Upper lobe of right lung (tissue), 1 donor: ENCODE measurements around the gene KLHL40. TPM values are rescaled to one million over a fixed set of nuclear protein-coding genes. Genes with fewer than 3 reads are reported as not detected.

Experiments
- ATAC-seq: fragments of 200-7000 bp; cut with Tn5 transposase; one replicate; pipeline ENCODE4 v1.9.1; 2020; ENCODE audit warnings: mild to moderate bottlenecking, moderate library complexity
- DNase-seq: peaks from one replicate; pipeline ENCODE4 v3.0.0-alpha.2; 2020
- H3K27ac ChIP-seq: fragments of 200-600 bp; one replicate; pipeline ENCODE4 v1.8.0; 2022
- H3K27me3 ChIP-seq: fragments of 200-600 bp; one replicate; pipeline ENCODE4 v1.8.0; 2022; ENCODE audit warnings: mild to moderate bottlenecking
- H3K36me3 ChIP-seq: fragments of 200-600 bp; one replicate; pipeline ENCODE4 v1.8.0; 2022
- H3K4me1 ChIP-seq: fragments of 200-600 bp; one replicate; pipeline ENCODE4 v1.8.0; 2022
- H3K4me3 ChIP-seq: fragments of 200-600 bp; one replicate; pipeline ENCODE4 v1.8.0; 2022; ENCODE audit warnings: mild to moderate bottlenecking
- H3K9me3 ChIP-seq: fragments of 200-600 bp; one replicate; pipeline ENCODE4 v1.8.0; 2022
- intact Hi-C: fragments of 100-400 bp; cut with DNase I; formaldehyde crosslinking; loops from one replicate; pipeline ENCODE4 v1.11.0; 2022
- total RNA-seq: library from RNA; stranded (reverse); fragmentation: NEBNext Ultra II Directional; extraction: Animal tissue kit (Norgen Biotek cat#: 25700); gene quantifications from one replicate; pipeline ENCODE4 v1.2.1, GENCODE V29; 2021
- TF ChIP-seq, protein P1 (sequence below): fragments of 200-600 bp; IDR thresholded peaks from one replicate; pipeline ENCODE4 v1.8.0; 2022; ENCODE audit warnings: antibody characterized with exemption
- donor health status: DM: no; HTN: yes; CAD: no; lungs with severe emphysema.

KLHL40 gene
- total RNA-seq, 1 donor from 2014 or later, result not detected

DNA sequence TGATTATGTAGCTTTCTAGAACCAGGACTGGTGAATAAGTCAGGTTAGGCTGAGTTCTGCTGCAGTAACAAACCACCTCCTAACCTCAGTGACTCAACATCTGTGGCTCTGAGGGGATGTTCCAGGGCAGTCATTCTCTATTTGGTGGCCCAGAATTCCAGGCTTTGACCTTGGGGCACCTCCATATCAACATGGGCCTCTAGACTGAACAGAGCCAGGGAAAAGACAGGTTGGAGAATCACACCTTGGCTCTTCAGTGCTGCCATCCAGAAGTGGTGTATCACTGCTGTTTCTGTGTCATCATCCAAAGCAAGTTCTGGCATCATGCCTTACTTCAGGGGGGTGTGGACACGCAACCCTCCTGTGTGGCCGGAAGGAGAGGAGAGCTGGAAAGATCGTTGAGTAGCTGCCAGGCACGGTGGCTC is 16.5 kb upstream of the KLHL40 start:
- ATAC-seq, result no peak
- Histone ChIP-seq H3K27me3 (no peaks in the 10 kb centered on the region), H3K27ac (no peak overlapping the region), H3K9me3 (no peaks in the 10 kb centered on the region), H3K4me3 (no peak overlapping the region), H3K36me3 (no peaks in the 10 kb centered on the region), H3K4me1 (peaks cover 8% of the 10 kb centered on the region)
- TF ChIP-seq, protein P1, sequence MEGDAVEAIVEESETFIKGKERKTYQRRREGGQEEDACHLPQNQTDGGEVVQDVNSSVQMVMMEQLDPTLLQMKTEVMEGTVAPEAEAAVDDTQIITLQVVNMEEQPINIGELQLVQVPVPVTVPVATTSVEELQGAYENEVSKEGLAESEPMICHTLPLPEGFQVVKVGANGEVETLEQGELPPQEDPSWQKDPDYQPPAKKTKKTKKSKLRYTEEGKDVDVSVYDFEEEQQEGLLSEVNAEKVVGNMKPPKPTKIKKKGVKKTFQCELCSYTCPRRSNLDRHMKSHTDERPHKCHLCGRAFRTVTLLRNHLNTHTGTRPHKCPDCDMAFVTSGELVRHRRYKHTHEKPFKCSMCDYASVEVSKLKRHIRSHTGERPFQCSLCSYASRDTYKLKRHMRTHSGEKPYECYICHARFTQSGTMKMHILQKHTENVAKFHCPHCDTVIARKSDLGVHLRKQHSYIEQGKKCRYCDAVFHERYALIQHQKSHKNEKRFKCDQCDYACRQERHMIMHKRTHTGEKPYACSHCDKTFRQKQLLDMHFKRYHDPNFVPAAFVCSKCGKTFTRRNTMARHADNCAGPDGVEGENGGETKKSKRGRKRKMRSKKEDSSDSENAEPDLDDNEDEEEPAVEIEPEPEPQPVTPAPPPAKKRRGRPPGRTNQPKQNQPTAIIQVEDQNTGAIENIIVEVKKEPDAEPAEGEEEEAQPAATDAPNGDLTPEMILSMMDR, result no peak
- no peak for DNase-seq
- intact Hi-C loops, result no loop called here

DNA sequence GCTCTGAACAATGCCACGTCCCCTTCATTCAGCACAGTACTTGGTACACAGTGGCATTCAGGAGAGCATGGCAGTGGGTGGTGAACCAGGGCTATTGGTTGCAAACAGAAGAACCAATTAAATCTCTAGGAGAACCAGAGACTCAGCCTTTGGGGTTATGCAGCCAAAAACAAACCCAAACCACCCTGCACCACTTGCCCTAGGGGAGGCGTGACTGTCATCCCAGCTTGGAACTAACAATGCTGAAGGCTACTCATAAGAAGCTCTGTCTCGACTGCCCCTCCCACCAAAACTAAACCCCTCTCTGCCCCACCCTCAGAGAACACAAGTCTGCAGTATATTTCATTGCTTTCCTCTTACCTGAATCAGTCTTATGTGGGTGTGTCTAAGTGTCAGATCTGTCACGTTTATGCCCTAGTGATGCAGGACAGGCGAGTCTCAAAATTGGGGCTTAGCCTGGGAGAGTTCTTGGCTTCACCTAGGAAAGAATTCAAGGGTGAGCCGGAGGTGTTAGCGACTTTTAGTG is 15.2 kb upstream of the KLHL40 start:
- H3K9me3 ChIP-seq, result no peaks in the 10 kb centered on the region
- H3K27ac ChIP-seq, result no peak overlapping the region
- no peaks in the 10 kb centered on the region for H3K27me3 ChIP-seq
- no peaks in the 10 kb centered on the region for H3K36me3 ChIP-seq
- no peak for DNase-seq
- no peak for ATAC-seq
- TF ChIP-seq, protein P1, result no peak
- intact Hi-C loops, result no loop called here
- H3K4me1 ChIP-seq, result peaks cover 8% of the 10 kb centered on the region
- no peak overlapping the region for H3K4me3 ChIP-seq

DNA sequence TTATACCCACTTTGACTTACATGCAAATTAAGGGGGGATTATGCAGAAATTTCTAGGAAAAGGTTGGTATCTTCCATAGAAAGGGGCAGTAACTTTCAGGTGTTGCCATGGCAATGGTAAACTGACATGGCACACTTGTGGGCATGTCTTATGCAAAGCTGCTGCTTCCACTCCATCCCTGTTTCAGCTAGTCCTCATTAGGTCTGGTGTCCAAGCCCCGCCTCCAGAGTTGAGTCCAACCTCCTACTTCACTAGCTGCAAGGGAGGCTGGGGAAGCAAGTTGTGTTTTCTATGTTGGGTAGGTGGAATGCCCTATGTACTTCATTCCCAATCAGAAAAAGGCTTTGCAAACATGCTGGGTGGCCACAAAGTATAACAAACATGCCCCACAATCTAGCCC is 14.7 kb upstream of the KLHL40 start:
- Histone ChIP-seq H3K4me1 (peaks cover 8% of the 10 kb centered on the region), H3K36me3 (no peaks in the 10 kb centered on the region), H3K4me3 (no peak overlapping the region), H3K27me3 (no peaks in the 10 kb centered on the region), H3K27ac (no peak overlapping the region), H3K9me3 (no peaks in the 10 kb centered on the region)
- DNase-seq (no peak), ATAC-seq (no peak)
- intact Hi-C loops, result no loop called here
- TF ChIP-seq, protein P1, result no peak

DNA sequence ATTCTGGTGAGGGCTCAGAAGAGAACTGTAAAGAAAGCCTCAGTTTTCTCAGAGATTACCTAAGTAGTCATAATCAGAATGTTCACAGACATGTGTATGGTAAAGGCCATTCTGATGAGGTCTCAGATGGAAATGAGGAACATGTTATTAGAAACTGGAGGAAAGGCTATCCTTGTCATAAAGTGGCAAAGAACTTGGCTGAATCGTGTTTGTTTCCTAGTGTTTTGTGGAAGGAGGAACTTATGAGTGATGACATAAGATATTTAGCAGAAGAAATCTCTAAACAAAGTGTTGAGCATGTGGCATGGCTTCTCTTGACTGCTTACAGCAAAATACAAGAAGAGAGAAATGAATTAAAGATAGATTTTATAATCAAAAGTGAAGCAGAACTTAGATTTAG is 12.8 kb upstream of the KLHL40 start:
- Histone ChIP-seq H3K4me1 (peaks cover 3% of the 10 kb centered on the region), H3K36me3 (no peaks in the 10 kb centered on the region), H3K27me3 (no peaks in the 10 kb centered on the region), H3K9me3 (no peaks in the 10 kb centered on the region), H3K27ac (no peak overlapping the region), H3K4me3 (no peak overlapping the region)
- no peak for DNase-seq
- intact Hi-C loops, result no loop called here
- TF ChIP-seq, protein P1, result no peak
- peak; percentile 57 for ATAC-seq

DNA sequence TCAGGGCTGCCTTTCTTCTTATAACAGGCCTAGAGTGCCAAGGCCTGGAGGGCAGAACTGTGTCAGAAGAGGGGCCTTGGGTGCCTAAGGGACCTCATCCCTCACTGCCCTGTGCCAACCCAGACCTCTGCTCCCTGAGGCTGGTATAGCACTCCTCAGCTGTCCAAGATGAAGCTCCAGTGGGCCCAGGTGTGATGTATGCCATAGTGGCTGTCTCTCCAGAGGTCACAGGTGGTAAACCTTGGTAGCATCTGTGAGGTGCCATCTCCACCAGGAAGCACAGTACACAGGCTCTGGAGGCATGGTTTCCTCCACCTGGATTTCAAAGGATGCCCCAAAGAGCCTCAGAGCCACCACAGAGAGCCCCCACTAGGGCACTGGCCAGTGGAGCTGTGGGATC is 12.3 kb upstream of the KLHL40 start:
- ATAC-seq, result no peak
- H3K4me1 ChIP-seq, result no peaks in the 10 kb centered on the region
- H3K27ac ChIP-seq, result no peak overlapping the region
- no peaks in the 10 kb centered on the region for H3K36me3 ChIP-seq
- TF ChIP-seq, protein P1, result no peak
- H3K27me3 ChIP-seq, result no peaks in the 10 kb centered on the region
- H3K4me3 ChIP-seq, result no peak overlapping the region
- peak; percentile 34 for DNase-seq
- no peaks in the 10 kb centered on the region for H3K9me3 ChIP-seq
- intact Hi-C loops, result no loop called here

DNA sequence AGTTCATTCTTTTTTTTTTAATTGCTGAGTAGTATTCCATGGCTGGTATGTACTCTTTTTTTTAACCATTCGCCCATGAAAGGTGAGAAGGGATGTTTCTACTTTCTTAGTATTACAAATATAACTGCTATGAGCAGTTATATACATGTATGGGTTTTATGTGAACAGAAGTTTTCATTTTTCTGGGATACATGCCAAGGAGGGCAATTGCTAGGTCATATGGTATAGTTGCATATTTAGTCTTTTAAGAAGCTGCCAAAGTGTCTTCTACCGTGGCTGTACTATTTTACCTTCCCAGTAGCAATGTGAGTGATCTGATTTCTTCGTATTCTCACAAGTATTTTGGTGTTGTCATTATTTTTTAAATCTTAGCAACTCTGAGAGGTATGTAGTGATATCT is 11.2 kb upstream of the KLHL40 start:
- DNase-seq (no peak), ATAC-seq (no peak)
- Histone ChIP-seq H3K27me3 (no peaks in the 10 kb centered on the region), H3K4me1 (no peaks in the 10 kb centered on the region), H3K4me3 (no peak overlapping the region), H3K27ac (no peak overlapping the region), H3K9me3 (no peaks in the 10 kb centered on the region), H3K36me3 (no peaks in the 10 kb centered on the region)
- TF ChIP-seq, protein P1, result no peak
- intact Hi-C loops, result no loop called here
